Activated CD4-positive, CD25-positive, alpha-beta regulatory T cell (primary cell): ENCODE data around the gene KLF16.

ENCODE experiments used
- DNase-seq, 4 experiments: peaks; one replicate each; lab custom pipeline; 2025; lab: John Stamatoyannopoulos, UW

The KLF16 gene

GRCh38 chr19:1855040-1855827 is 8.1 kb downstream of the KLF16 start:
- DNase-seq = peak; percentile 44 to 79 (median 64)

- DNase-seq = no peak
These were observed 8.8 kb downstream of the KLF16 start for GRCh38 chr19:1854542-1855039.

- no peak for DNase-seq
These were observed 9.3 kb downstream of the KLF16 start for GRCh38 chr19:1854039-1854541.

GRCh38 chr19:1853295-1854038 is 9.9 kb downstream of the KLF16 start:
- DNase-seq = peak; percentile 55 to 67 (median 65)

- DNase-seq = no peak
These were observed 10.7 kb downstream of the KLF16 start for GRCh38 chr19:1852581-1853128.

- peak in 2 of 4 experiments; percentile 57 to 61 for DNase-seq
These were observed 11.5 kb downstream of the KLF16 start for GRCh38 chr19:1851654-1852580.

GRCh38 chr19:1850809-1851653 is 12.3 kb downstream of the KLF16 start:
- DNase-seq = no peak

- no peak for DNase-seq
These were observed 13.4 kb downstream of the KLF16 start for GRCh38 chr19:1849886-1850398.

- DNase-seq = no peak
These were observed 14.3 kb downstream of the KLF16 start for GRCh38 chr19:1849132-1849474.

GRCh38 chr19:1848399-1849131 is 14.8 kb downstream of the KLF16 start, which contains the start of gene REXO1:
TSS of gene REXO1 (minus strand) at chr19:1848483. CDS start at chr19:1848358, 125 bp downstream.
- peak; percentile 94 to 98 (median 97) for DNase-seq

- no peak for DNase-seq
These were observed 15.5 kb downstream of the KLF16 start for GRCh38 chr19:1847684-1848398.

- DNase-seq = no peak
These were observed 16.1 kb downstream of the KLF16 start for GRCh38 chr19:1847348-1847683.

- no peak for DNase-seq
These were observed 16.7 kb downstream of the KLF16 start for GRCh38 chr19:1846517-1847204.

GRCh38 chr19:1845642-1846041 is 17.7 kb downstream of the KLF16 start:
- DNase-seq = no peak

- DNase-seq = no peak
These were observed 18.3 kb downstream of the KLF16 start for GRCh38 chr19:1845125-1845515.

GRCh38 chr19:1844513-1845124 is 18.8 kb downstream of the KLF16 start:
- no peak for DNase-seq

GRCh38 chr19:1843646-1844394 is 19.6 kb downstream of the KLF16 start:
- no peak for DNase-seq
